GM20000 (cell line): ENCODE results near the gene SEL1L2.

Experiments
- DNase-seq: peaks from one replicate; pipeline ENCODE4 v3.0.0; 2012; ENCODE audit warnings: low spot score
- CTCF ChIP-seq: IDR thresholded peaks from 2 replicates; pipeline ENCODE4 v1.5.1; 2012; ENCODE audit warnings: mild to moderate bottlenecking, control low read depth; ENCODE audit errors: extremely low read depth, missing control alignments

Gene SEL1L2

GRCh38 chr20:13822459-13822858, 168.0 kb downstream of the SEL1L2 start:
- DNase-seq, result no peak
- TF ChIP-seq CTCF, result no peak

- no peak for DNase-seq
Measured at GRCh38 chr20:13821876-13822275, 168.5 kb downstream of the SEL1L2 start.

GRCh38 chr20:13819885-13820645, 170.3 kb downstream of the SEL1L2 start:
- peak; percentile 16 for TF ChIP-seq CTCF
- DNase-seq, result peak; percentile 58

More at GRCh38 chr20:13821876-13822275, 168.5 kb downstream of the SEL1L2 start:
- TF ChIP-seq CTCF, result no peak

GRCh38 chr20:13817342-13817741, 173.1 kb downstream of the SEL1L2 start:
- DNase-seq, result no peak
- no peak for TF ChIP-seq CTCF

- DNase-seq, result no peak
- TF ChIP-seq CTCF, result no peak
Measured at GRCh38 chr20:13816757-13817156, 173.7 kb downstream of the SEL1L2 start.

- DNase-seq, result no peak
- no peak for TF ChIP-seq CTCF
Measured at GRCh38 chr20:13814672-13815071, 175.7 kb downstream of the SEL1L2 start.

- DNase-seq, result no peak
- TF ChIP-seq CTCF, result no peak
Measured at GRCh38 chr20:13813910-13814309, 176.5 kb downstream of the SEL1L2 start.
